Measurements from ENCODE around the gene ACSM2A. TPM values are rescaled to one million over a fixed set of nuclear protein-coding genes. Genes with fewer than 3 reads are reported as not detected.
"Not testable (repeated sequence)": the region's sequence is repeated elsewhere in the genome, so short reads cannot be mapped to it uniquely, and the experiment has no call there.

ACSM2A gene
- total RNA-seq, 1 donor: not detected

DNA sequence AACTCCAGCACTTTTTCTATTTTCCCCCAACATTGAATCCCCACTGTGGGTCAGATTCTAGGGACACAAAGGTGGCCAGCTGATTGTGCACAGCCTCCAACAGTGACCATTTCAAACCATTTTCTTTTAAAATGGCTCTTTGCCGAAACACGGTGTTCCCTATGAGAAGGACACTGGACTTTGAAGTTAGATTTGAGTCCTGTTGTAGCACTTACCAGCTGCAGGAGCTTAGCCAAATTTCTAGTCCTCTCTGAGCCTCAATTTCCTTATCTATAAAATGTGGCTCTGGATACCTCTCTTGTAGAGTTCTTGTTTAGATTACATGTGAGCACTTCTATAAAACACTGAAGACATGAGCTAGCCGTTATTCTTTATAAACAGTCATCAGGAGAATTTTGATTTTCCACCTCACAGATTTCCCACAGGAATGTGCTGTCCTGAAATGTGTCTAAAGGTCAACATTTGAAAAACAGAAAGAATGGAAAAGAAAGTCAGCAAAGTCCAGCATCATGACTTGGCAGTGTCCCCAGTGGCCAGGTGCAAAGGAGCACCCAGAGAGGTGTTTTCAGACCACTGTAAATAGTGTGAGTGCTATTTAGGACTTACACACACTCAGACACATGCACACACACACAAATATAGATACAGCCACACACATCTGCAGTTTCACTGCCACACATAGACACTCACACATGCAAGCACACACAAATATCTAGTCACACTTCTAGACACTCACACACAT lies 4.5 kb upstream of the ACSM2A start:
- DNase-seq (ENCODE audit: low read depth in 2 of 3, low spot score in 2 of 3): not testable (repeated sequence)

DNA sequence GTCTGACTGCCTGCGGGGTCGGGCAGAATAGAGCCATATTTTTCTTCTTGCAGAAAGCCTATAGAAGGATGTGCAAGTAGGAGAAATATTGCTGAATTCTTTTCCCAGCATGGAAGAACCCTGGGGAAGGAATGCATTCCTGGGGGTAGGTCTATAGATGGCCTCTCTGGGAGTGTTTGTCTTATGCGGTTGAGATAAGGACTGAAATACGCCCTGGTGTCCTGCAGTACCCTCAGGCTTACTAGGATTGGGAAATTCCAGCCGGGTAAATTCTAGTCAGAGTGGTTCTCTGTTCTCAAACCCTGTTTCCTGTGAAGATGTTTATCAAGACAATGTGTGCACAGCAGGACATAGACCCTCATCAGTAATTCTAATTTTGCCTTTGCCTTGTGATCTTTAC lies 2.3 kb downstream of the ACSM2A start:
- DNase-seq (ENCODE audit: low read depth in 2 of 3, low spot score in 2 of 3): not testable (repeated sequence)

DNA sequence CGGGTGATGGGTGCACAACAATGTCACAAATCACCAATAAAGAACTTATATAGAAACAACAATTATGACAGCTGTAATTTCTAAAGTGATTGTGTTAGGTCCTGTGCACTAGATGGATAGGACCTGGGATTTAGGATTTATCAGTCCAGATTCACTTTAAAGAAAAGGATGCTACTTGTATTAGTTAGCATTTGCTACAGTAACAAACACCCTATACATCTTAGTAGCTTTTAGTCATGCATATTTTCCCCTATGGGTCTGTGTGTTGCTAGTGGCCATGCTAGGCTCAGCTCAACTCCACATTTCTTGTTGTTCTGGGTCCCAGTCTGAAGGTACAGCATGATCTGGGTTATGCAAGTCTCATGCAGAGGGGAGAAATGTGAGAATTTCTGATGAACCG lies 7.9 kb downstream of the ACSM2A start:
- DNase-seq (ENCODE audit: low read depth in 2 of 3, low spot score in 2 of 3): not testable (repeated sequence)

DNA sequence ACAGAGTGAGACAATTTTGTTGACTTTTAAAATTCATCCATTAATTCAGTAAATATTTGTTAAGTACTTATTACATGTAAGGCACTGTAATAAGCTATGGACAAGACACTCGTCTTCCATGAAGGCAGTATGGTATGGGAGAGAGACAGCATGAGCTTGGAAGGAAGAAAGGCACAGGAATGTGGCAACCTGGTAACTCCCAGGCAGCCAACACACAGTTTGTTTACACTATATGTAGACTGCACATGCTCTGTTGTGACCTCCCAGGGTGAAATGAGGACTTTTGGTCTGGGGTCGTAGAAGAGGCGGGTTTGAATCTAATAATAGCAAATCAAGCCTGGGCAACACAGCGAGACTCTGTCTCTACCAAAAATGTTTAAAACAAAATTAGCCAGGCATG lies 9.0 kb downstream of the ACSM2A start:
- DNase-seq (ENCODE audit: low read depth in 2 of 3, low spot score in 2 of 3): not testable (repeated sequence)

DNA sequence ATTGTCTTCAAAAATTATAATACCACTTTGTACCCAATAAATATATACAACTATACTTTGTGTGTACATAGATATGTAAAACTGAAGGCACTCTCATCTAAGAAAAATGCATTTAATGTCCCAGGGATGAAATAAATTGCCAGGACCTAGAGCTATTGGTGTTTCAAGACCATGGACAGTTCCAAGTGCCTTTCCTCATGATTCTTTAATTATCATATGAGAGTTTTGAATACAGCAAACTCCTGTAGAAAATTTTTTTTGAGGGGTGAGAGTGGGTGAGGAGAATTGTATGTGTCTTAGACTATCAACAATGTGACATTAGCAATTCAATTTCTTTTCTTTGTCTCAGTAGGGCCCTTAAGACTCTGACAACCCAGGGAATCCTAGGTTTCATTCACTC lies 17.6 kb downstream of the ACSM2A start:
- not testable (repeated sequence) for DNase-seq (ENCODE audit: low read depth in 2 of 3, low spot score in 2 of 3)

DNA sequence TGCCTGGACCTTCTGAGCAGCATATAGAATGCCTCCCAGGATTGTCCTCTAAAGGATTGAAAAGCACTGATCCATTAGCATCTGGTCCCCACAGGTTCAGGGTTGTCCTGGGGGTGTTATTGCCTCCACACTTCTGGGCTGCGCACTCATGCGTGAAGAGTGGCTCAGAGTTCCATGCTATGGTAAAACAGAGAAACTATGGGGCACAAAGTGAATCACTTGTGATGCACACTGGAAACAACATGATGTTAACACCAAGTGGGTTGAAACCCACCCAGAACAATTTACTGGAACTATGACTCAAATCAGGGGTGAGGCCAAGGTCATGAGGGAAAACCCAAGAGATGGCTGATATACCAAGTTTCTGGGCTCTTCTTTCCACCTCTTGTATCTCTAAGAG lies 18.6 kb downstream of the ACSM2A start:
- DNase-seq (ENCODE audit: low read depth in 2 of 3, low spot score in 2 of 3): not testable (repeated sequence)

DNA sequence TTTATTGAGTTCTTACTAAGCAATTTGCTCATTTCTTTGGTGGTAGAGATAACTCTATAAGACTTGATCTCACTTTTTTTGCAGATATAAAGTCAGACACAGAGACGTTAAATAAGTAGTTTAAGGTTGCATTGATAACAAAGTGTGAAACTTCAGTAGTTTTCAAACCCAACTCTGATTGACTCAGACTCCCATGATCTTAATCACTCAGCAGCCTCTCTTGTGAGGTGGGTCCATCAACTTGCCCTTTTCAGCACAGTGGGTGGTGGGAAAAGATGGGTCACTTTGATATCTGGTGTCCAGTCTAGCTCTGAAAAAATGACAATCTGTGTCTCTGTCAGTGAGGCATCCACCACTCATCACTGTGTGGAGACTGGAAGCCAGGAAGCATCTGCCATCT lies 19.4 kb downstream of the ACSM2A start:
- not testable (repeated sequence) for DNase-seq (ENCODE audit: low read depth in 2 of 3, low spot score in 2 of 3)

DNA sequence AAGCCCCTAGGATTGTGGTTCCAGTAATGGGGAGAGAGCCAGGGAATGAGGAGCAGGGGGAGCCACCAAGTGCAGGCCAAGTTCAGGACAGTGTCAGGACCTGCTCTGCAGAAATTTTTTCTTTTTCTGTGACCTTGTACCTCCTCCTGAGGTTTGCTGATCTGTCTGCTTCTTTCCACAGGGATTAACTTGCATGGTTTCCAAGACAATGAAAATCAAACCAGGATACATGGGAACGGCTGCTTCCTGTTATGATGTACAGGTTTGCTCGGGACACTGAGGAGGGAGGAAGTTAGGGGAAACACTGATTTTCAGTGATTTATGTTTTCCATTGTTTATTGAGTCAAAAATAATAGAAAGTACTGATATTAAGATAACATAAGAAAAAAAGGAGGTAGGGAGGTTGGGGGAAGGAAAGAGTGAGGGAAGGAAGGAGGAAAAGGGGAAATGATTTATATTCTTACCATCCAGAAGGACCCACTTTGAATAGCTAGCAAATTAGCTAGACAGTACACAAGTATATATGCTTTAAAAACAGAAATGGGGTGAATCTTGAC lies 25.9 kb downstream of the ACSM2A start:
- DNase-seq (ENCODE audit: low read depth in 2 of 3, low spot score in 2 of 3): not testable (repeated sequence)

DNA sequence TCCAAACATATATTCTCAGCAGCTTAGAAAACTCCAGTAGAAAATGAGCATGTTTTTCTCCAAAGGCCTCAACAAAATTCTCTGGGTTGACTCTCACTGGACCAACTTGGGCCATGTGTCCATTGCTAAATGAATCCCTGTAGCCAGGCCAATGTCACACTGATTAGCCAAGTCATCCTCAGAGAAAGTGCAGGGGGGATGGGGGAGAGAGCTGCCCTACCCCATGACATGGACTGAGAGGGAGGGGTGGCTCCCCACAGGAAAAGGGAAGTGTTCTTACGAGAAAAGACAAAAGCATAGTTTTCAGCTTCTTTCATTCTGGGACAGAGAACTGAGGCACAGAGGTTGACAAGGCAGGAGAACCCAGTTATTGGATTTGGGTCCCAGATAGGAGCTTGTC lies 32.7 kb downstream of the ACSM2A start:
- DNase-seq (ENCODE audit: low read depth in 2 of 3, low spot score in 2 of 3): not testable (repeated sequence)

DNA sequence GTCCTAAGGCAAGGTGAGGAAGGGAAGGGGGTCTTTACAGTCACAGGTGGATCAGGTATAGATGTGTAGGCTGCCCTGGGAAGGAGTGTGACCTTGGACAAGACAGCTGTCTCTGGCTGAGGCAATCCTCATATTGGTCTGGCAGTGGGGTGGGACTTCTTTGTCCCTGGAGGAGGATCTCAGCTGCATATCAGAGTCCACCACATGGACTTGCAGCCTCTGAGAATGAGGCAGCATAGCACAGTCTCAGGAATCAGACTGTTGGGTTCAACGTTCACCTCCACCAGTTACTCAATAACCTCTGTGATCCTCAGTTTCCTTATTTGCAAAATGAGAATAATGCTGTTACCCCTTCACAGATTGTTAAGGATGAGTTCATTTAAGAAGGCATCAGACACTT lies 33.4 kb downstream of the ACSM2A start:
- DNase-seq (ENCODE audit: low read depth in 2 of 3, low spot score in 2 of 3): no peak

DNA sequence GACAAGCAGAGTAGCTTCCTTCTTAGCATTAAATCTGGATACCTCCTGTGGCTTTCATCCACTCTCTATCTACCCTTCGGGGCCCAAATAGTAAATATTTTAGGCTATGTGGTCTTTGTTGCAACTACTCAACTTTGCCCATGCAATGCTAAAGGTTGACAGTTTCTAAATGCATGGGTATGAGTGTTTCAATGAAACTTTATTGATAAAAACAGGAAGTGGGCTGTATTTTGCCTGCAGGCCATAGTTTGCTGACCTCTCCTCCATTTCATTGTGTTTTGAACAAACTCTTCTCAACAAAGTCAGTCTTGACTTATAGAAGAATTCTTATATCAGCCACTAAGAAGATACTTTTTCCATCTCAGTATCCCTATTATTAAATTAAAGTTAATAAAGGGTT lies 34.1 kb downstream of the ACSM2A start:
- DNase-seq (ENCODE audit: low read depth in 2 of 3, low spot score in 2 of 3): no peak

DNA sequence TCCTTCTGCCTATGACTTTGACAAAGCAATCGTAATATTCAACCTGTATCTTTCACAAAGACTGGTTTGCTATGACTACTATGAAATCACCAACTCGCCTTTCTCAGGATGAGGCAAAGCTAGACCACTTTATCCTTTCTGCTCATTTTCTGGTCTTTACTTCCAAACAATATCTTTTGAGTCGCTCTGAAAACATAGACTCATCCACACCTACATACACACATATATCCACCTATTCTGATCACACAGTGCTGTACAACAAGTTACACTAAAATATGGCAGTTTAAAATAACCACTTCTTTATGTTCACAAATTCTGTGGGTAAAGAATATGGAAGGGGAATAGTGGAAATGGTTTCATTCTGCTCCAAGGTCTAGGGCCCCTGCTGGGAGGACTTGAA lies 39.7 kb downstream of the ACSM2A start:
- not testable (repeated sequence) for DNase-seq (ENCODE audit: low read depth in 2 of 3, low spot score in 2 of 3)

DNA sequence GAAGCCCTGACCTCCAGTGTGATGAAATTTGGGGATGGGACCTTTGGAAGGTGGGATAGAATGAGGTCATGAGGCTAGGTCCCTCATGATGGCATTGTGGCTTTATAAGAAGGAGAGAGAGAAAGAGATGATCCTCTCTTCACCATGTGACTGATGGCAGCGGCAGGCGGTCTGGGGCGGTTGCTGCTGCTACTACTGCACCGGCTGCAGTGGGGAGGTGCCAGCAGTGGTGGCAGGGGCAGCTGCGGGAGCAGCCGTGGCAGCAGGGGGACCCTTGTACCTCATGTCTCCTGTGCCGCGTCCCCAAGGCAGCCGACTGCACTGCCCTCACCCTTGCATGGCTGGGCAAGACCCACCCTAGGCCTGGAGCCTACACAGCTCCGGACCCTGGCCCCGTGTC lies 40.1 kb downstream of the ACSM2A start:
- DNase-seq (ENCODE audit: low read depth in 2 of 3, low spot score in 2 of 3): not testable (repeated sequence)

DNA sequence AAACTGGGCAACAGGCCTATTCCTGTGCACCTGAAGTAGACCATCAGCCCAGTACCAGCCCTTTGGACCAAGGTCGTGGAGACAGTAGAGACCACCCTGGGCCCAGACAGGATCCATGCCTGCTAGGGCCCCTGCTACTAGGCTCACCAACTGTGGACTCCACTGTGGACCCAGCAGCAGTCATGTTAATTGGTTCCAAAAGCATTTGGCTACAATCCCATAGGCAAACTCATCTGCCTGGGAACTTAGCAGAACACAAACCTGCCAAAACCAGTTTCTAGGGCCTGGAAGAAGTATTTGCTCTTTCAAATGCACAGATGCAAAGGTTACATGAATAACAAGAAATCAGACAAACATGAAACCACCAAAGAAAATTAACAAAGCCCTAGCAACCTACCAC lies 53.1 kb downstream of the ACSM2A start:
- no peak for DNase-seq (ENCODE audit: low read depth in 2 of 3, low spot score in 2 of 3)

DNA sequence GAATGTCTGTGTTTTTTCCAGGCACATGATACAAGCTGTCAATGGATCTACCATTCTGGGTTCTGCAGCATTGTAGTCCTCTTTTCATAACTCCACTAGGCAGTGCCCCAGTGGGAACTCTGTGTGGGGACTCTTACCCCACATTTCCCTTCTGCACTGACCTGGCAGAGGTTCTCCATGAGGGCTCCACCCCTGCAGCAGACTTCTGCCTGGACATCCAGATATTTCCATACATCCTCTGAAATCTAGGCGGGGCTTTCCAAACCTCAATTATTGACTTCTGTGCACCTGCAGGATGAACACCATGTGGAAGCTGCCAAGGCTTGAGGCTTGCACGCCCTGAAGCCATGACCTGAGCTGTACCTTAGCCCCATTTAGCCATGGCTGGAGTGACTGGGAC lies 56.0 kb downstream of the ACSM2A start:
- DNase-seq (ENCODE audit: low read depth in 2 of 3, low spot score in 2 of 3): no peak

DNA sequence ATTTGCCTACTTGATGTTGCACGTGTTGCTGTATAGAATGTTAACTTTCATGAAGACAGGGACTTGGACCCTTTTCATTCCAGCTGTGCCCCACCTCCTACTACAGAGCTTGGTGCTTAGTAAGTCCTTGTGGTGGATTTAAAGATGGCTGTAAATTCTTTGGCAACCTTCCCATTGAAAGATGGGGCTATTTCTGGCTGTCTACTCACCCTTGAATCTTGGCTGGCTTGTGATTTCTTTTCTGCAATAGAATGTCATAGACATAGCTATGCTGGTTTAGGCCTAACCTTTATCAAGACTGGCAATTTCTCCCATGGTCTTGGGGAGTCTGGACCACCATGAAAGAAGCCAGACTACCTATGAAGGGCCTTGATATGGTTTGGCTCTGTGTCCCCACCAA lies 59.0 kb downstream of the ACSM2A start:
- DNase-seq (ENCODE audit: low read depth in 2 of 3, low spot score in 2 of 3): no peak

DNA sequence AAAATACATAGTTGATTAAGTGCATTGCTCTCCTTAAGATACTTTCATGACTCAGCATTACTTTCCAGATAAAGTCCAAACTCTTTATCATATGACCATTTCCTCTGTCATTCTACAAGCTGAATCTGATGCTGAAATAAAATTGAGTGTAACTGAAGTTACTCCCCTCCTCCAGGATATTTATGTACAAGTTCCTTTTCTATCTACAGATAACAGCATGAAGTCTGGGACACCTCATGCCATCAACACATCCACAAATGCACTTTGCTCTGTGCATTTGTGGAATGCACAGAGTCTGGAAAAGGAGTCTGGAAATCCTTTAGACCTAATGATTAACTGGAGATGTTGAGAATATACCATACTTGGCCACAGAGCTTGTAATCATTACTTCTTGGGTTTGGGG lies 64.4 kb downstream of the ACSM2A start:
- no peak for DNase-seq (ENCODE audit: low read depth in 2 of 3, low spot score in 2 of 3)

DNA sequence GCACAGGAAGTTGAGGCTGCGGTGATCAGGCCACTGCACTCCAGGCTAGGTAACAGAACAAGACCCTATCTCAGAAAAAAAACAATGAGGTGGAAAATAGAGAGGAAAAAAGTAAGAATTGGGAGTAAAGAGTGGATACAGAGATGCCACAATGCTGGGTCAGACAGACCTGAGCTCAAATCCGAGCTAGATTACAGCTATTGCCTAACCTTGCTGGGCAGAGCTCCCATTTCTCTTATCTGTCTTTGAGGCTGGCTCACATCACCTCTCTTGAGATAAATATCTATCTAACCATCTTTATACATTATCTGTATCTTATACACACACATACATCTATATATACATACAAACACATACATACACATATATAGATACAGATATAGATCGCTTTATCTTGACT lies 65.8 kb downstream of the ACSM2A start:
- no peak for DNase-seq (ENCODE audit: low read depth in 2 of 3, low spot score in 2 of 3)

DNA sequence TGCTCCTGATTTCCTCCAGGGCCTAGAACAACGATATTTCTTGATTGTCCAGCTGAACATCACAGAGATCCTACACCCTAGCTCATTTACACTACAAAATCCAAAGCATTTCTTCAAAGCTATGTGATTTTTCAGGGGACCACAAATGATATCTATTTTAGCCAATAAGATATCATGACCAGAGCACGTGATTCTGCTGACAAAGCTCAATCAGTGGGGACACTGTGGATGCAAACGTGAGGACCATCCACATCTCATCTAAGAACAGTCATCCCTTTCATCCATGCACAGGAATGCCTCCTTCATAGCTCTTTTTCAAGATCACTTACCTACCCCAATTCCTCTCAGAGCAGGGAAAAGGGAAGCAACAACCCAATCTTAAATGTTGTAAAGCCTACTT lies 67.9 kb downstream of the ACSM2A start:
- no peak for DNase-seq (ENCODE audit: low read depth in 2 of 3, low spot score in 2 of 3)

DNA sequence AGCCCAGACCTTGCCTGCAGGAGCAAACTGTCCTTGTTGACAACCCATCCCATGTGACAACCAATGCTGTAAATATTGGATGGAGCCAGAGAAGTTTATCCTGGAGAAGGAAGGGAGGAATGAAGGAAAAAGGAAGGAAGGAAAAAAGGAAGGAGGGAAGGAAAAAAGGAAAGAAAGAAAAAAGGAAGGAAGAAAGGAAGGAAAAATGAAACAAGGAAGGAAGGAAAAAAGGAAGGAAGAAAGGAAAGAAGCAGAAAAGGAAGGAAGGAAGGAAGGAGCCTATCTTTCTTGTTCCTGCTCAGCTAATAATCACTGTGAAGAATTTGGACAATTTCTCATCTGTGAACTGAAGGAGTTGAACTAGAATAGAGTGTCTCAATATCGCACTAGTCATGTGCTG lies 68.8 kb downstream of the ACSM2A start:
- no peak for DNase-seq (ENCODE audit: low read depth in 2 of 3, low spot score in 2 of 3)

DNA sequence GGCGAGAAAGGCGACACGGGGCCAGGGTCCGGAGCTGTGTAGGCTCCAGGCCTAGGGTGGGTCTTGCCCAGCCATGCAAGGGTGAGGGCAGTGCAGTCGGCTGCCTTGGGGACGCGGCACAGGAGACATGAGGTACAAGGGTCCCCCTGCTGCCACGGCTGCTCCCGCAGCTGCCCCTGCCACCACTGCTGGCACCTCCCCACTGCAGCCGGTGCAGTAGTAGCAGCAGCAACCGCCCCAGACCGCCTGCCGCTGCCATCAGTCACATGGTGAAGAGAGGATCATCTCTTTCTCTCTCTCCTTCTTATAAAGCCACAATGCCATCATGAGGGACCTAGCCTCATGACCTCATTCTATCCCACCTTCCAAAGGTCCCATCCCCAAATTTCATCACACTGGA lies 80.5 kb downstream of the ACSM2A start:
- DNase-seq (ENCODE audit: low read depth in 2 of 3, low spot score in 2 of 3): not testable (repeated sequence)

DNA sequence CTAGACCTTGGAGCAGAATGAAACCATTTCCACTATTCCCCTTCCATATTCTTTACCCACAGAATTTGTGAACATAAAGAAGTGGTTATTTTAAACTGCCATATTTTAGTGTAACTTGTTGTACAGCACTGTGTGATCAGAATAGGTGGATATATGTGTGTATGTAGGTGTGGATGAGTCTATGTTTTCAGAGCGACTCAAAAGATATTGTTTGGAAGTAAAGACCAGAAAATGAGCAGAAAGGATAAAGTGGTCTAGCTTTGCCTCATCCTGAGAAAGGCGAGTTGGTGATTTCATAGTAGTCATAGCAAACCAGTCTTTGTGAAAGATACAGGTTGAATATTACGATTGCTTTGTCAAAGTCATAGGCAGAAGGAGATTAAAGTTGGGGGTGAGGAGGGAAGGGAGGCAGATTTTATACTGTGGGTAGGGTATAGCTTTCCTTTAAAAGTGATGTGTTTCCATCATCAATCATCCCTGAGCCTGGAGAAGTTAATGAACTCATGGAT lies 81.0 kb downstream of the ACSM2A start:
- DNase-seq (ENCODE audit: low read depth in 2 of 3, low spot score in 2 of 3): not testable (repeated sequence)
